Measurements from ENCODE around the gene TAF7.

DNA sequence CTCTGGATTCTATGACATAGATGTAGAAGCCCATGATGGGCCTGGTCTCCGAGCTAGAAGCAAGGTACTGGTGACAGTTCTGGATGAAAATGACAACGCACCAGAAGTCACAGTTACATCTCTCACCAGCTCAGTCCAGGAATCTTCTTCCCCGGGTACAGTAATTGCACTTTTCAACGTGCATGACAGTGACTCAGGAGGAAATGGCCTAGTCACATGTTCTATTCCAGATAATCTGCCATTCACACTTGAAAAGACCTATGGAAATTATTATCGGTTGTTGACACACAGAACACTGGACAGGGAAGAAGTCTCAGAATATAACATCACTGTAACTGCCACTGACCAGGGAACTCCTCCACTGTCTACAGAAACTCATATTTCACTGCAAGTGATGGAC lies 35.5 kb upstream of the TAF7 start:
- TF ChIP-seq, protein P1, sequence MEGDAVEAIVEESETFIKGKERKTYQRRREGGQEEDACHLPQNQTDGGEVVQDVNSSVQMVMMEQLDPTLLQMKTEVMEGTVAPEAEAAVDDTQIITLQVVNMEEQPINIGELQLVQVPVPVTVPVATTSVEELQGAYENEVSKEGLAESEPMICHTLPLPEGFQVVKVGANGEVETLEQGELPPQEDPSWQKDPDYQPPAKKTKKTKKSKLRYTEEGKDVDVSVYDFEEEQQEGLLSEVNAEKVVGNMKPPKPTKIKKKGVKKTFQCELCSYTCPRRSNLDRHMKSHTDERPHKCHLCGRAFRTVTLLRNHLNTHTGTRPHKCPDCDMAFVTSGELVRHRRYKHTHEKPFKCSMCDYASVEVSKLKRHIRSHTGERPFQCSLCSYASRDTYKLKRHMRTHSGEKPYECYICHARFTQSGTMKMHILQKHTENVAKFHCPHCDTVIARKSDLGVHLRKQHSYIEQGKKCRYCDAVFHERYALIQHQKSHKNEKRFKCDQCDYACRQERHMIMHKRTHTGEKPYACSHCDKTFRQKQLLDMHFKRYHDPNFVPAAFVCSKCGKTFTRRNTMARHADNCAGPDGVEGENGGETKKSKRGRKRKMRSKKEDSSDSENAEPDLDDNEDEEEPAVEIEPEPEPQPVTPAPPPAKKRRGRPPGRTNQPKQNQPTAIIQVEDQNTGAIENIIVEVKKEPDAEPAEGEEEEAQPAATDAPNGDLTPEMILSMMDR (IDR thresholded peaks at IDR 0.05; ENCODE audit: low read depth, low read length, poor library complexity, severe bottlenecking) = no peak
- no peak for TF ChIP-seq EZH2phosphoT487 (IDR thresholded peaks at IDR 0.05; ENCODE audit: borderline replicate concordance, low read length)

Data from DOHH2 (cell line).